Measurements from ENCODE around the gene MYBBP1A.

MYBBP1A gene

DNA sequence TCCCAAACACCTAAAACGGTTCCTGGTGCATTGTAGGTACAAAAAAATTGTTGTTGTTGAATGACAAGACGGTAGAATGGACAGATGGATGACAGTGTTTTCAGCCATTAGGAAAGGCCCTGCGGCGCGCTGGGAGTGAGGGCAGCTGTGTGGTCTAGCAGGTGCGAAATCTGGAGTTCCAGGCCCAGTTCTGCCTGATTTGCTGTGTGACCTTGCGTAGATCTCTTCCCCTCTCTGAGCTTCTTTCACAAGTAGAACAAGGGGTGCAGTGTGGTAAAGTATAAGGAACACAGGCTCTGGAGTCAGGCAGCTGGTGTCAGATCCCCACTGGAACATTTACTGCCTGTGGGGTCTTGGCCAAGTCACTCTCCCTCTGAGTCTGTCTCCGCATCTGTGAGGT is 31.2 kb downstream of the MYBBP1A start:
- no peak for TF ChIP-seq CTCF (IDR thresholded peaks at IDR 0.05; ENCODE audit: low read depth, low read length, missing control alignments)
- no peak overlapping the region for H3K4me3 ChIP-seq (replicated peaks; ENCODE audit: low read depth, low read length)
- DNase-seq (ENCODE audit: extremely low read depth, low read depth) = no peak

DNA sequence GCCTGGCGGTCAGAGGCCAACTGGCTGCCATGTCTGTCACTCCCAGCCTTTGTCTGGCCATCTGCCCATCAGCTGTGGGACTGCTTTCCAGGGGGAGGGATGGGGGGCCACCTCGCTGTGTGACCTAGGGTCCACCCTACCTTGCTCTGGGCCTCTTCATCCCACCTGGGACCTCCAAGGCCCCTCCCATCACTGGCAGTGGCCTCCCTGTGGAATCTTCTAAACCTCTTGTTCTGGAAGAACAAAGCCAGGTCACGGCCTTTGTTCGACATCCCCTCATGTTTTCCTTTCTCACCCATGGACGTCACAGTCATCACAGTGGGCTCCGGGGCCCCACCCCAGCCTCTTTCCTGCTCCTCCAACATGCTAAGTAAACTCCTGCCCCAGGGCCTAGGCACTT is 32.5 kb downstream of the MYBBP1A start:
- no peak overlapping the region for H3K4me3 ChIP-seq (replicated peaks; ENCODE audit: low read depth, low read length)
- DNase-seq (ENCODE audit: extremely low read depth, low read depth) = no peak
- no peak for TF ChIP-seq CTCF (IDR thresholded peaks at IDR 0.05; ENCODE audit: low read depth, low read length, missing control alignments)

GRCh38 chr17:4520894-4521600 is 34.1 kb downstream of the MYBBP1A start:
- no peak for TF ChIP-seq CTCF (IDR thresholded peaks at IDR 0.05; ENCODE audit: low read depth, low read length, missing control alignments)
- no peak for DNase-seq (ENCODE audit: extremely low read depth, low read depth)
- no peak overlapping the region for H3K4me3 ChIP-seq (replicated peaks; ENCODE audit: low read depth, low read length)

DNA sequence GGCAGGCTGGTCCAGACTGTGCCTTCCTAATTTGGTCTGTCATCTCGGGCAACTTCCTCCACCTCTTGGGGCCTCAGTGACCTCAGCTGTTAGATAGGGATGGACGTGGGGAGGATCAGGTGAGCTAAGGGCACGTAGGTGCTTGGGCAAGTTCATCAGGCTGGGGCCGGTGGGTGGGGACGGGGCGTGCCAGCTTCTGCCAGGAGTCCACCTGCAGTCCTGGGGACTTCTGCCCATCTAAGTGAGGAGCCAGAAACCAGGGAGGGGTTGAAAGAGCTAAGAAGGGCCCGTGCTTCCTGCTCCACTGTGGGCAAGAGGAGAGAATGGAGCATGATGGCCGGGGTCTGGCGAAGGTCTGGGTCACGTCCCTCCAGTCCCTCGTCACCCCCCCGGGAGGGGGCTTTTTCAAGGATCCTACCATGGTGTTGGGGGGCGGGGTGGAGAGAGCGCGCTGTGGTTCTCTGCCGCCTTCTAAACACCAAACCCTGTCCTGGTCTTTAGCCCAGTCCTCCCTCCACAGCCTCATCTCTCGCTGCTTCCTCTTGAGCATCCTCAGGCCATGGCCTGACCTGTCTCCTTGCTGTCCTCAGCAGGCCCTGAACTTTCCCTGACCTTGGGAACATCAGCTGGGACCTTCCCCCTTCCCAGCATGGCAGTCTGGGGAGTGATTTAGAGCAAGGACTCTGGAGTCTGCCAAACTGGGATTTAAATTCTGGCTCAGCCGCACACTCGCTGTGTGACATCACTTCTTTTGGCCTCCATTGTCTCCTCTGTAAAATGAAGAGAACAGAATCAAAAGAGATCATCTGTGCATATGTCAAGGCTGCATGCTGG is 34.9 kb downstream of the MYBBP1A start:
- H3K4me3 ChIP-seq (replicated peaks; ENCODE audit: low read depth, low read length) = no peak overlapping the region
- DNase-seq (ENCODE audit: extremely low read depth, low read depth) = no peak
- no peak for TF ChIP-seq CTCF (IDR thresholded peaks at IDR 0.05; ENCODE audit: low read depth, low read length, missing control alignments)

- H3K4me3 ChIP-seq (replicated peaks; ENCODE audit: low read depth, low read length) = no peak overlapping the region
- DNase-seq (ENCODE audit: extremely low read depth, low read depth) = no peak
- TF ChIP-seq CTCF (IDR thresholded peaks at IDR 0.05; ENCODE audit: low read depth, low read length, missing control alignments) = no peak
Measured at GRCh38 chr17:4519361-4519788, 35.8 kb downstream of the MYBBP1A start.

DNA sequence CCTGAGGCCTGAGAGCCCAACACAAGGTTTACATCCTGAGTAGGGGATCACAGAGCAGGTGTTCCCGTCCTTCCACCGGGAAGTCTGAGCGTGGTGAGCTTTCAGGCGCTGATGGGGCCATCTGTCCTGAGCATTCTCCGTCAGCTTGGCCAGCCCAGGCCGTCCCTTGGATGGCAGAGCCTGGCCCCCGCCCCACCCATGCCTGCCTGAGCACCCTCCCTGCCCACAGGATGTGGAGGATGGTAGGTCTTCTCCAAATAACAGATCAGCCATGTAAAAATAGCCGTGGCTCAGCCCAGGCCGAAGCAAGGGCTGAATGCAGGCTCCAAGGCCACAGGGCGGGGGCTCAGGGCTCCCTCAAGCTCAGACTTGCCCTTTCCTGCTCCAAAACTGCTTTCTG is 36.3 kb downstream of the MYBBP1A start:
- H3K4me3 ChIP-seq (replicated peaks; ENCODE audit: low read depth, low read length) = no peak overlapping the region
- no peak for TF ChIP-seq CTCF (IDR thresholded peaks at IDR 0.05; ENCODE audit: low read depth, low read length, missing control alignments)
- DNase-seq (ENCODE audit: extremely low read depth, low read depth) = no peak
